Thyroid gland (tissue), 4 donors: ENCODE results near the gene TAS2R20. TPM values are rescaled to one million over a fixed set of nuclear protein-coding genes. Genes with fewer than 3 reads are reported as not detected.
"Not testable (repeated sequence)": the region's sequence is repeated elsewhere in the genome, so short reads cannot be mapped to it uniquely, and the experiment has no call there.

Experiments used
- DNase-seq, 2 donors: peaks; one replicate each; pipeline ENCODE4 v3.0.0-alpha.2; 2019
- H3K27ac ChIP-seq, 3 donors: fragments of 200-600 bp; sonication (generic); 1 replicate in 2 of 3; 2 replicates in 1 of 3; pipeline ENCODE4 v1.5.1; 2016 to 2019; ENCODE audit warnings: mild to moderate bottlenecking in 1 of 3, moderate library complexity in 1 of 3
- H3K27me3 ChIP-seq: fragments of 200-600 bp; sonication (generic); one replicate; pipeline ENCODE4 v1.5.1; 2019
- H3K36me3 ChIP-seq, 2 donors: fragments of 200-600 bp; sonication (generic); one replicate each; pipeline ENCODE4 v1.5.1; 2016 to 2019
- H3K4me1 ChIP-seq, 2 donors: fragments of 200-600 bp; sonication (generic); one replicate each; pipeline ENCODE4 v1.5.1; 2017 to 2019
- H3K4me3 ChIP-seq, 3 donors: fragments of 200-600 bp; sonication (generic); replicated peaks in 1 of 3; 1 replicate in 2 of 3; 2 replicates in 1 of 3; pipeline ENCODE4 v1.5.1; 2016; ENCODE audit warnings: mild to moderate bottlenecking in 1 of 3
- H3K9me3 ChIP-seq: fragments of 200-600 bp; sonication (generic); one replicate; pipeline ENCODE4 v1.5.1; 2017
- CTCF ChIP-seq, 6 experiments: fragments of 200-600 bp in 3 of 6; fragments of 450-650 bp in 3 of 6; sonication (generic) in 3 of 6; IDR thresholded peaks; one replicate each; pipeline ENCODE4 v1.5.1; 2016 to 2019; ENCODE audit warnings: antibody characterized with exemption in 6 of 6, mild to moderate bottlenecking in 2 of 6, inconsistent platforms in 1 of 6, moderate library complexity in 1 of 6
- POLR2A ChIP-seq, 2 donors: fragments of 450-650 bp; IDR thresholded peaks; one replicate each; pipeline ENCODE4 v1.6.1; 2017; ENCODE audit warnings: antibody characterized with exemption in 2 of 2, mild to moderate bottlenecking in 2 of 2, moderate library complexity in 1 of 2
- WGBS, 2 donors: methylation state at CpG; one replicate each; pipeline ENCODE4 v1.1.5; 2017; 5-methylcytosine and 5-hydroxymethylcytosine counted together
- intact Hi-C: fragments of 100-400 bp; cut with DNase I; formaldehyde crosslinking; loops from one replicate; pipeline ENCODE4 v1.15.1; 2023
- total RNA-seq, 4 donors: library from RNA; depleted of rRNA; stranded (reverse); fragments of >200 nt; gene quantifications; one replicate each; pipeline ENCODE4 v1.2.3, GENCODE V29; 2016

The TAS2R20 gene
- total RNA-seq = 1 to 10 TPM; 6.2 to 9.8 (median 7.1) TPM

- H3K27me3 ChIP-seq = no peaks in the 10 kb centered on the region
- H3K9me3 ChIP-seq = no peaks in the 10 kb centered on the region
- no peak for DNase-seq
- no peaks in the 10 kb centered on the region for H3K4me1 ChIP-seq
- intact Hi-C loops = no loop called here
- no peak within 1 kb of the TSS for H3K27ac ChIP-seq
- TF ChIP-seq POLR2A (IDR thresholded peaks at IDR 0.05) (no peak), CTCF (IDR thresholded peaks at IDR 0.05) (no peak)
- H3K36me3 ChIP-seq = no peaks in the 10 kb centered on the region
- H3K4me3 ChIP-seq = no peak within 1 kb of the TSS
Observed at GRCh38 chr12:10998204-10998603, at the start of gene TAS2R20. TSS of gene TAS2R20 (minus strand) at chr12:10998304. CDS start at chr12:10997875, 429 bp downstream.

GRCh38 chr12:11041366-11041765, 43.3 kb upstream of the TAS2R20 start:
- H3K9me3 ChIP-seq, H3K4me1 ChIP-seq, H3K27me3 ChIP-seq, H3K4me3 ChIP-seq, DNase-seq, H3K27ac ChIP-seq, intact Hi-C loops, H3K36me3 ChIP-seq: not testable (repeated sequence)
- WGBS, 2 donors = 70 to 95% methylated on average over 2 of the region's 2 CpGs

GRCh38 chr12:11040162-11040561, 42.1 kb upstream of the TAS2R20 start:
- Histone ChIP-seq H3K4me1 (no peaks in the 10 kb centered on the region), H3K27ac (no peak overlapping the region), H3K36me3 (no peaks in the 10 kb centered on the region), H3K27me3 (no peaks in the 10 kb centered on the region), H3K4me3 (no peak overlapping the region), H3K9me3 (no peaks in the 10 kb centered on the region)
- intact Hi-C loops = no loop called here
- no peak for TF ChIP-seq CTCF (IDR thresholded peaks at IDR 0.05)
- TF ChIP-seq POLR2A (IDR thresholded peaks at IDR 0.05) = no peak
- no peak for DNase-seq
- WGBS, 2 donors = 88 to 93% methylated on average over 1 of the region's 1 CpG

GRCh38 chr12:11039171-11039570, 41.1 kb upstream of the TAS2R20 start:
- TF ChIP-seq POLR2A (IDR thresholded peaks at IDR 0.05) (no peak), CTCF (IDR thresholded peaks at IDR 0.05) (no peak)
- intact Hi-C loops = no loop called here
- Histone ChIP-seq H3K4me3 (no peak overlapping the region), H3K36me3 (no peaks in the 10 kb centered on the region), H3K9me3 (no peaks in the 10 kb centered on the region), H3K27ac (no peak overlapping the region), H3K27me3 (no peaks in the 10 kb centered on the region), H3K4me1 (no peaks in the 10 kb centered on the region)
- DNase-seq = no peak
- 66 to 67% methylated on average over 3 of the region's 3 CpGs for WGBS, 2 donors

- H3K9me3 ChIP-seq, H3K27ac ChIP-seq, DNase-seq, H3K4me3 ChIP-seq, H3K27me3 ChIP-seq, H3K36me3 ChIP-seq, intact Hi-C loops, H3K4me1 ChIP-seq: not testable (repeated sequence)
- 97 to 100% methylated on average over 1 of the region's 3 CpGs for WGBS, 2 donors
Observed at GRCh38 chr12:11033959-11034358, 35.9 kb upstream of the TAS2R20 start.

- Histone ChIP-seq H3K27ac (no peak within 1 kb of the TSS), H3K27me3 (no peaks in the 10 kb centered on the region), H3K36me3 (no peaks in the 10 kb centered on the region), H3K4me3 (no peak within 1 kb of the TSS), H3K4me1 (no peaks in the 10 kb centered on the region), H3K9me3 (no peaks in the 10 kb centered on the region)
- no peak for TF ChIP-seq CTCF (IDR thresholded peaks at IDR 0.05)
- TF ChIP-seq POLR2A (IDR thresholded peaks at IDR 0.05) = no peak
- DNase-seq = no peak
- intact Hi-C loops = no loop called here
- 93 to 94% methylated on average over 6 of the region's 6 CpGs for WGBS, 2 donors
Observed at GRCh38 chr12:11031307-11031706, 33.2 kb upstream of the TAS2R20 start, which contains the start of gene TAS2R31. TSS of gene TAS2R31 (minus strand) at chr12:11031407. CDS start at chr12:11031335, 72 bp downstream.
